ENCODE measurements around the gene ITFG1.

The ITFG1 gene

GRCh38 chr16:47161464-47161863 is 299.4 kb downstream of the ITFG1 start:
- Histone ChIP-seq H3K4me3 (ENCODE audit: low read depth, low read length) (no peak overlapping the region), H3K36me3 (ENCODE audit: control insufficient read depth in 2 of 2, insufficient read depth in 1 of 2, low read length in 2 of 2) (peaks cover 0 to 6% of the 10 kb centered on the region in 2 experiments; a peak in 1 of 3 replicates), H3K4me1 (ENCODE audit: control insufficient read depth, insufficient read depth, low read length) (no peaks in the 10 kb centered on the region), H3K9me3 (ENCODE audit: control insufficient read depth, insufficient read depth, low read depth, low read length) (no peaks in the 10 kb centered on the region), H3K27ac (ENCODE audit: extremely low read depth, low read depth, low read length) (no peak overlapping the region)
- POLR2A ChIA-PET = no interaction called here
- CTCF ChIA-PET = interaction anchor here (0.6 kb wide), 1 partner anchor 201 kb away, joined by 3 read pairs; no protein-coding TSS in a partner anchor
- TF ChIP-seq ZNF354C (tag by site-specific recombination; IDR thresholded peaks at IDR 0.05; ENCODE audit: borderline replicate concordance, low read depth) = no peak
- TF ChIP-seq ZNF596 (tag by site-specific recombination; IDR thresholded peaks at IDR 0.05) = no peak
- TF ChIP-seq ZNF239 (tag by site-specific recombination; IDR thresholded peaks at IDR 0.05) = no peak
- TF ChIP-seq ZNF223 (tag by site-specific recombination; IDR thresholded peaks at IDR 0.05) = no peak
- no peak for TF ChIP-seq ZNF747 (tag by site-specific recombination; IDR thresholded peaks at IDR 0.05)
- TF ChIP-seq ZNF302 (tag by site-specific recombination; IDR thresholded peaks at IDR 0.05; ENCODE audit: low read depth) = no peak
- no peak for TF ChIP-seq ZFP37 (tag by site-specific recombination; IDR thresholded peaks at IDR 0.05)
- TF ChIP-seq TRIM28 (IDR thresholded peaks at IDR 0.05; ENCODE audit: borderline replicate concordance, low read length) = no peak
- TF ChIP-seq ZNF449 (tag by site-specific recombination; IDR thresholded peaks at IDR 0.05) = no peak
- no peak for TF ChIP-seq ZNF830 (tag by site-specific recombination; IDR thresholded peaks at IDR 0.05; ENCODE audit: low read depth)
- TF ChIP-seq ZNF221 (tag by site-specific recombination; IDR thresholded peaks at IDR 0.05; ENCODE audit: borderline replicate concordance) = no peak
- no peak for TF ChIP-seq SCRT2 (tag by site-specific recombination; IDR thresholded peaks at IDR 0.05)
- TF ChIP-seq ZNF664 (tag by site-specific recombination; IDR thresholded peaks at IDR 0.05) = no peak
- no peak for TF ChIP-seq IKZF3 (tag by site-specific recombination; IDR thresholded peaks at IDR 0.05)

- no peaks in the 10 kb centered on the region for H3K4me1 ChIP-seq (ENCODE audit: control insufficient read depth, insufficient read depth, low read length)
- H3K4me3 ChIP-seq (ENCODE audit: low read depth, low read length) = no peak overlapping the region
- H3K27ac ChIP-seq (ENCODE audit: extremely low read depth, low read depth, low read length) = no peak overlapping the region
- H3K9me3 ChIP-seq (ENCODE audit: control insufficient read depth, insufficient read depth, low read depth, low read length) = no peaks in the 10 kb centered on the region
- ChIA-PET CTCF (interaction anchor here (0.7 kb wide), 1 partner anchor 92 kb away, joined by 3 read pairs; no protein-coding TSS in a partner anchor), POLR2A (no interaction called here)
- H3K36me3 ChIP-seq (ENCODE audit: control insufficient read depth in 2 of 2, insufficient read depth in 1 of 2, low read length in 2 of 2) = peaks cover 0 to 6% of the 10 kb centered on the region in 2 experiments; a peak in 1 of 3 replicates
- TF ChIP-seq ATF2 (tag by site-specific recombination; IDR thresholded peaks at IDR 0.05; ENCODE audit: low read depth) (peak; percentile 66), ZNF132 (tag by site-specific recombination; IDR thresholded peaks at IDR 0.05; ENCODE audit: borderline replicate concordance) (no peak), ZBTB44 (tag by site-specific recombination; IDR thresholded peaks at IDR 0.05) (no peak), SP3 (tag by site-specific recombination; IDR thresholded peaks at IDR 0.05) (no peak), ZSCAN16 (tag by site-specific recombination; IDR thresholded peaks at IDR 0.05) (no peak), ZNF549 (tag by site-specific recombination; IDR thresholded peaks at IDR 0.05) (no peak), GFI1B (tag by site-specific recombination; IDR thresholded peaks at IDR 0.05) (no peak), ZNF138 (tag by site-specific recombination; IDR thresholded peaks at IDR 0.05; ENCODE audit: borderline replicate concordance) (no peak), ZNF354C (tag by site-specific recombination; IDR thresholded peaks at IDR 0.05; ENCODE audit: borderline replicate concordance, low read depth) (no peak), HOXD13 (CRISPR knock-in tag; IDR thresholded peaks at IDR 0.05; ENCODE audit: borderline replicate concordance) (no peak), ZNF302 (tag by site-specific recombination; IDR thresholded peaks at IDR 0.05; ENCODE audit: low read depth) (no peak), ZFP3 (tag by site-specific recombination; IDR thresholded peaks at IDR 0.05; ENCODE audit: low read depth) (no peak), ZNF777 (tag by site-specific recombination; IDR thresholded peaks at IDR 0.05; ENCODE audit: borderline replicate concordance) (no peak), ZNF658 (tag by site-specific recombination; IDR thresholded peaks at IDR 0.05) (no peak), ZNF148 (tag by site-specific recombination; IDR thresholded peaks at IDR 0.05; ENCODE audit: borderline replicate concordance) (no peak)
- TF ChIP-seq, protein P1, sequence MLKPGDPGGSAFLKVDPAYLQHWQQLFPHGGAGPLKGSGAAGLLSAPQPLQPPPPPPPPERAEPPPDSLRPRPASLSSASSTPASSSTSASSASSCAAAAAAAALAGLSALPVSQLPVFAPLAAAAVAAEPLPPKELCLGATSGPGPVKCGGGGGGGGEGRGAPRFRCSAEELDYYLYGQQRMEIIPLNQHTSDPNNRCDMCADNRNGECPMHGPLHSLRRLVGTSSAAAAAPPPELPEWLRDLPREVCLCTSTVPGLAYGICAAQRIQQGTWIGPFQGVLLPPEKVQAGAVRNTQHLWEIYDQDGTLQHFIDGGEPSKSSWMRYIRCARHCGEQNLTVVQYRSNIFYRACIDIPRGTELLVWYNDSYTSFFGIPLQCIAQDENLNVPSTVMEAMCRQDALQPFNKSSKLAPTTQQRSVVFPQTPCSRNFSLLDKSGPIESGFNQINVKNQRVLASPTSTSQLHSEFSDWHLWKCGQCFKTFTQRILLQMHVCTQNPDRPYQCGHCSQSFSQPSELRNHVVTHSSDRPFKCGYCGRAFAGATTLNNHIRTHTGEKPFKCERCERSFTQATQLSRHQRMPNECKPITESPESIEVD (tag by site-specific recombination; IDR thresholded peaks at IDR 0.05) = peak; percentile 32; the same call in 1 of the 2 replicates
Measured at GRCh38 chr16:47160422-47160821, 300.4 kb downstream of the ITFG1 start.

Measured in HEK293 (cell line).